Stimulated activated CD8-positive, alpha-beta memory T cell treated with anti-CD3 and anti-CD28 coated beads, Interleukin-4, amount 100 ng/mL, for 48 hours (primary cell): ENCODE results near the gene OGT.
"Not testable (repeated sequence)": the region's sequence is repeated elsewhere in the genome, so short reads cannot be mapped to it uniquely, and the experiment has no call there.

Source experiments
- DNase-seq: peaks from one replicate; pipeline ENCODE4 v3.0.0-alpha.2; 2020

Gene OGT

GRCh38 chrX:71532753-71533425 is at the start of gene OGT:
Gene OGT (plus strand): TSS chrX:71533104. CDS start chrX:71533300, 196 bp downstream.
- DNase-seq = peak; percentile 91

DNA sequence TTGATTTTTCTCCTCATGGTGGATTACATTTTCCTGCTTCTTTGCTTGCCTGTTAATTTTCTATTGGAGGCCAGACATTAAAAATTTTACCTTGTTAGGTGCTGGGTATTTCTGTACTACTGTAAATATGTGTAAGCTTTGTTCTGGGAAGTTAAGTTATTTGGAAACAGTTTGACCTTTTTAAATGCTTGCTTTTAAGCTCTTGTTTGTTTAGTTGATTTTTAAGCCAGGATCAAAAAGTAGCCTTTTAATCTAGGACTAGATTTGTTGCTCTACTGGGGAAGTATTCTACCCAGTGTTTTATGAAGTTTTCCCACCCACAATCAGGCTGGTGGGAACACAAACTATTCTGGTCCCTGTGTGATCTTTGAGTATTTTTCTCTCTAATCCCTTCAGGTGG is 45.1 kb upstream of the OGT start:
- DNase-seq = no peak

GRCh38 chrX:71489540-71489939 is 43.4 kb upstream of the OGT start:
- DNase-seq = no peak

- DNase-seq = peak; percentile 74
Measured at GRCh38 chrX:71492231-71493065, 40.5 kb upstream of the OGT start.

- no peak for DNase-seq
Measured at GRCh38 chrX:71493111-71493613, 39.7 kb upstream of the OGT start.

- not testable (repeated sequence) for DNase-seq
Measured at GRCh38 chrX:71495979-71496378, 36.9 kb upstream of the OGT start.

- no peak for DNase-seq
Measured at GRCh38 chrX:71496476-71496875, 36.4 kb upstream of the OGT start.

GRCh38 chrX:71502080-71502479 is 30.8 kb upstream of the OGT start:
- DNase-seq = not testable (repeated sequence)

GRCh38 chrX:71504346-71504745 is 28.6 kb upstream of the OGT start:
- DNase-seq = no peak

GRCh38 chrX:71509289-71509688 is 23.6 kb upstream of the OGT start:
- no peak for DNase-seq

DNA sequence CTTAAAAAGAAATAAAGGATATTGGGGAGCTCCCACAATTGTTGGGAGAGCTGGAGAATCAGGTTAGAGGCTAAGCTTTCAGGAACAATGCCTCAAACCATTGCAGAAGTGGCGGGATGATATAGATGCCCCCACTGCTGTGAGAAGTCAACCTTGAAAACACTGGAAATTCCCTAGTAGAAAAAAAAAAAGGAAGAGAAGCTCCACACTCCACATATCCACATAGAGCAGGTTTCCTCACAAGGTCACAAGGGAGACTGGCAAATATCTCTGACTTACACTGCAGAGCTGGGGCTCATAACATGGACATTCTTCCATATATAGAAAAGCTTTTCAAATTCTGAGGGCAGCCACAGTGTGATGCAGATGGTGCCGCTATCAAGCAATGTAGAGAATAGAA is 22.7 kb upstream of the OGT start:
- no peak for DNase-seq

- DNase-seq = not testable (repeated sequence)
Measured at GRCh38 chrX:71513731-71514130, 19.2 kb upstream of the OGT start.

DNA sequence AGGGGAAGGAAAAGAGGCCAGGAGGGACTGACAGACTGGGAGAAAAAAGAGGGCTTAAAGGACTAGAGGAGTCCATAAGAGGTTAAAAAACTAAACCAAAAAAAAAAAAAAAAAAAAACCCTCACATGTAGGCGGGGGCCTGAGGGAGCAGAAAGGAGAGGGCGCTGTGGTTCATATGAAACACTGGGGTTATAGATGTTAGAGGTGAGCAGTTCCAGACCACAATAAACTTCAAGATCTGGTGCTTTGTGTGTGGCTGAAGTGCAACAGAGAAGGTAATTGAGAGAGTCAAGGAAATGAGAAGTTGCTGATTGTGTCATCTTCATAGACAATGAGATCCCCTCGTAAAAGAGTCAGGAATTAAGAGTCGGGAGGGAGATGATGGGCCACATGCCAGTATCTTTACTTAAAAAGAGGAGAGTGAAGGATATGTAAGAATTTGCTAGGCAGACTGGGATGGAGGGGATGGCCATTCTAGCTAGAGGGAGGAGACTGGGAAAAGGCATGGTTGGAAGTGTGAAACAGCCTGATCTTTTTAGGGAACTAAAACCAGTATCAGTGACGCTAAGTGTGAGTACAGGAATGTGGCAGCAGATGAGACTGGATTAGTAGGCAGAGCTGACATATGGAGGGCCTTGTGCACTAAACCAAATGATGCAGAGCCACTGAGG is 18.4 kb upstream of the OGT start:
- DNase-seq = peak; percentile 31

- DNase-seq = no peak
Measured at GRCh38 chrX:71515038-71515396, 17.9 kb upstream of the OGT start.

DNA sequence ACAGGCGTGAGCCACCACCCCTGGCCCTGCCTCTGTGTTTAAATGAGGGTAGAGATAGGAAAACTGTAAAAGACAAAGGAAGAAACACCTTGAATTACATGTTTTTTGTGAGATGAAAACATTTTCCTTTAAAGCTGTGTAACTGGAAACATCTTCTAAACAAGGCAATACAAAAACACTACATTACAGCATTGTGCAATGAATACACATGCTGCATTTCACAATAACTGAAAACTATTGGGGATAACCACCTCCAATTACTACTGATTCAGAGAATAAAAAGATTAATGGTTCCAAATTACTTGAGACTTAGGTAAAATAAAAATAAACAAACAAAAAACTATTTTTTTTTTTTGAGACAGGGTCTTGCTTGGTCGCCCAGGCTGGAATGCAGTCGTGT is 7.6 kb upstream of the OGT start:
- no peak for DNase-seq

DNA sequence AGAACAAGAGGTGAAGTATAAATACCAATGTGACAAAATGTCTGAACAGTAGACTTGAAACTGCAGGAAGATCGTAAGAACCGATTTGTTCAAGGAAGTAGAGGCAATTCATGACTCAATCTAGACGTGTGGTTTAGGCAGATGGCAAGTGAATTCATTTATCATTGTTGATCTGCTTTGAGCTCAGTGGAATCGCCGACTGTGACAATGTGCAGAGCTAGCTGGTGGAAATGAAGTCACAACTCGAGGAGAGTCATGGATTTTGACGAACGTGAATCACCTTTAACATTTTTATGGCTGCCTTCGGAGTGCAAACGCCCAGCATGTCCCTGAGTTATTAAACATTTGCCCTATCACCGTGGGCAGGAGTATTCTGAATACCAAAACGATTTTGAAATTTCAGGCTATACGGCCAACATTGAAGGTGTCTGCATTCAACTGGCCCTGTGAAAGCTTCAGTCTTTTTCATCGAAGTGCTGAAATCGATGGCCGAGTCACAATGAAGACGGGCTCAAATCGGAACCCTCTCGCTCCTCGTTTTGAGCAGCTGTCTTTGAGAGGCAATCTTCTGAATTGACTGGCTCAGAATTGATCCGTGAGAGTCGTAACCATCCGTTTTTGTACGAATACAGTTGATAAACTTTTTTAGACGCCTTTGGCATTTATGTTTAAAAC is 689 bp upstream of the OGT start:
- DNase-seq = peak; percentile 52

- no peak for DNase-seq
Measured at GRCh38 chrX:71533516-71533850, 579 bp downstream of the OGT start.

DNA sequence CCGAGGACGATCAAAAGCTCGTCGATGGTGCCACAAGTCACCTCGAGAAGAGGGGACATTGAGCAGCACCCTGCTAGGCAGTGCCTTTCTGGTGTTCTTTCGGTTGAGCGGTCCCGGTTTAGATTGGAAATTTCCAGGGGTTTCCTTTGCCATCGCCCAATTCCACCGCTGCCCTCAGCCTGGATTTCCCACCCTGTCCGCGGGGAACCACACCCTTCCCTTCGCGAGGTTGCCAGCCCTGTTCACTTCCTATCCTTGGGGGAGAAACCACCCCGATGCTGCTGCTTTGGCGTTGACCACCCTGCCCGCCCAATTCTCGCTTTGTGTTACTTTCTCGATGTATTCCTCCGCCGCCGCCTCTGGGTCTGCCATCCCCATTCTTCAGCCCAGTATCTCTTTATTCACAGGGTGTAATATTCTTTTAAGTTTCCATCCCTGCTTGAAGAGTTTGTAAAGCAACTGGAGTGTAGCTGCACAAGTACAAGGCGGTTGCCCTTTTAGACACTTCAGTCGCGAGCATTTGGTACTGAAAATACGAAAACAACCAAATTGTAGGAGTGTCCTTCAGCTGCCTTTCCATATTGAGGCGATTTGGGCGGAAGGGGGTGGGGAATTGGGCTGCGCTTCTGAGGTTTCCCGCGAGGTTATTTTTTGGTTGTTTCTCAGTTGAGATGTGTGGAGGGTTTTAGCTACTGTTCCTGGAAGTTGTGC is 1.1 kb downstream of the OGT start:
- peak; percentile 62 for DNase-seq

DNA sequence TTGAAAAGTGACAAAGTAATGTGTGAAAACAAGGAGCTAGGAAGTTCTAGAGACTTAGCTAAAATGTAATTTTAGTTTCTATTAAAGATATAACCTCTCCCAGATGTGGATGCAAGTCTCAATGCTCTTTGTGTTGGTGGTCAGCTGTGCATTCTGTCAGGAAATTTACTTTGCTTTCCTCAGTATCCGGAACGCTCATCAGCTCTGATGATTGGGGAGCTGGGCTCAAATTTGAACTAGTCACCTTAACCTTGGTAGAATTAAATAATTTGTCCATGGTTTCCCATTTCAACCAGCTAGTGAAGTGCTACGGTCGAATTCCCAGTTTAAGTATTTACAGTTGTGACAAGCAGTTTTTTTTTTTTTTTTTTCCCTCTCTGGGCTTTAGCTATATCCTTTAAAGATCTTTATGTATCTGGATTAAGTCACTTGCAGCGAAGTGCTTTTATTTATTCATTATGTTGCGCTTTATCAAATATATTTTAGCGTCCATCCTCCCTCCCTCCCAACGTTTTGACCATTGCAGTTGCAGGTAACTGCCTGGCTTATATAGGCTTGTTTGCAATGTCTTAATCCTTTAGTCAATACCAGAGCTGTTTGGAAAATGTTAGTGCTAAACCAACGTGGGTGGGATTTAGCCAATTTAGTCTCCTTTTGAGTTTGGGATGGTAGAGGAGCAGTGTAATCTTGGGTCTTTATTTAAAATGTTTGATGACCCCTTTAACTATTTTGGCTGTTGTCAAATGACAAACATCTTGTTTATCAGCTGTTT is 2.1 kb downstream of the OGT start:
- no peak for DNase-seq

DNA sequence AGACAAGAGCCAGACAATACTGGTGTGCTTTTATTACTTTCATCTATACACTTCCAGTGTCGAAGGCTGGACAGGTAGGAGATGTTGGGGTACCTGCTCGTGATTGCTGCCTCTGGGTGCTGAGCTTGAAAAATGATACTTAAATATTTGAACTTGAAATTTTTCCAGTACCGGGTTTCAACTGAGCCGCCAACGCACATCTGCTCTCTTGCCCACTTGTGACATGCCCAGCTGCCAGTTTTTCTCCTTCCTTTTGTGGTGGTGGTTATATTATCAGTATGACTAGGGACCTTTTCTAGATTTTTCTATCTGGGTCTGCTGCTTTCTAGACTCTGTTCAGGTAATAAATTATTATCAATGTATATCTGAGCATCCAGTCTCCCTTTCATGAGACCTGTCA is 3.4 kb downstream of the OGT start:
- DNase-seq = peak; percentile 43

DNA sequence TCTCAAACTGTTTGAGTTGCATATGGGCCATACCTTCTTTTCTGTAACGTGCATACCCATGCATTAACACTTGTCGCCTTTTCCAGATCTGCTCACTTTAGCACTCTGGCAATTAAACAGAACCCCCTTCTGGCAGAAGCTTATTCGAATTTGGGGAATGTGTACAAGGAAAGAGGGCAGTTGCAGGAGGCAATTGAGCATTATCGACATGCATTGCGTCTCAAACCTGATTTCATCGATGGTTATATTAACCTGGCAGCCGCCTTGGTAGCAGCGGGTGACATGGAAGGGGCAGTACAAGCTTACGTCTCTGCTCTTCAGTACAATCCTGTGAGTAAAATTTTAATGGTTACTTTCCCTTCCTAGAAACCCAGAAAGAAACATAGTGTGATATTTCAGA is 4.8 kb downstream of the OGT start:
- DNase-seq = no peak

- DNase-seq = no peak
Measured at GRCh38 chrX:71540801-71541200, 7.9 kb downstream of the OGT start.
